Left ventricle myocardium inferior (tissue), 1 donor: ENCODE measurements around the gene DNAJB8. TPM values are rescaled to one million over a fixed set of nuclear protein-coding genes. Genes with fewer than 3 reads are reported as not detected.

Experiments
- DNase-seq: peaks from one replicate; pipeline ENCODE4 v3.0.0-alpha.2; 2020
- H3K27ac ChIP-seq: fragments of 200-600 bp; replicated peaks from 2 replicates; pipeline ENCODE4 v1.8.0; 2021
- H3K27me3 ChIP-seq: fragments of 200-600 bp; 2 replicates; pipeline ENCODE4 v1.8.0; 2021; ENCODE audit warnings: low read depth
- H3K36me3 ChIP-seq: fragments of 200-600 bp; 2 replicates; pipeline ENCODE4 v1.8.0; 2021
- H3K4me1 ChIP-seq: fragments of 200-600 bp; 2 replicates; pipeline ENCODE4 v1.8.0; 2021
- H3K4me3 ChIP-seq: fragments of 200-600 bp; 2 replicates; pipeline ENCODE4 v1.8.0; 2021; ENCODE audit warnings: mild to moderate bottlenecking, moderate library complexity
- H3K9me3 ChIP-seq: fragments of 200-600 bp; replicated peaks from 2 replicates; pipeline ENCODE4 v1.8.0; 2021
- intact Hi-C: fragments of 100-400 bp; cut with micrococcal nuclease; formaldehyde crosslinking; loops from one replicate; pipeline ENCODE4 v1.11.0; 2022
- total RNA-seq: library from RNA; stranded (reverse); fragmentation: NEBNext Ultra II Directional; extraction: Animal tissue kit (Norgen Biotek cat#: 25700); gene quantifications from one replicate; pipeline ENCODE4 v1.2.1, GENCODE V29; 2021
- TF ChIP-seq, protein P1 (sequence below): fragments of 200-600 bp; IDR thresholded peaks from 2 replicates; pipeline ENCODE4 v1.8.0; 2021; ENCODE audit warnings: antibody characterized with exemption, mild to moderate bottlenecking, borderline replicate concordance
- donor health status: DM: no; HTN: yes; CAD: no; lungs with severe emphysema.

The DNAJB8 gene
- total RNA-seq, 1 donor from 2014 or later = not detected

DNA sequence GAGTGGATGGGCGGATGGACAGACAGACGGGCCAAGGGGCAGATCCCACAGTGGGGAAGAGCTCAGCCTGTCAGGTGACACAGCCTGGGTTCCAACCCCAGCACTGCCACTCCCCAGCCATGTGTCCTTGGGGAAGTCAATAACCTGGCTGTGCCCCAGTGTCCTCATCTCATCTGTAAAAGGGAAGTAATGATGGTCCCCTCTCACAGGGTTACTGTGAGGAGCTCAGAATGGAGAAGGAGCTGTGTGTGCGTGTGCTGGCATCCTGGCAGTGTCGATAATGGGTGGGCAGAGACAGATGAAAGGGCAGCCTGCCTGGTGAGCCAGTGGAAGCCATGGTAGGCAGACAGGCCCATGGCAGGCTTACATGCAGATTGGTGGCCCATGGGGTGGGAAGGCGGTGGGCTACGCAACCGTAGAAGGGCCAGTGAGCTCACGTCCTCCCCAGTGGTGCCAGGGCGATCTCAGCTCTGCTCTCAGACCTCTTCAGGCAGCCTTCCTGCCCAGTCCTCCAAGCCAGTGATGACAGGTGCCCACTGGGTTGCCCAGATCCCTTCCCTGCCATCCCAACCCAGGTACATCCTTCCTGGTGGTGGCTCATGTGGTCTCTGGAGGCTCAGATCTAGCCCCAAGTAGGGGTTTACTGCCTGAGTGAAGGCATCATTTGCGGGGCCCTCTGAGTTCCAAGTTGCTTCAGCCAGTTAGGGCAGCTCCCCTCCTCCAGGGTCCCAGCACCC, 2.3 kb upstream of the DNAJB8 start:
- intact Hi-C loops = no loop called here

DNA sequence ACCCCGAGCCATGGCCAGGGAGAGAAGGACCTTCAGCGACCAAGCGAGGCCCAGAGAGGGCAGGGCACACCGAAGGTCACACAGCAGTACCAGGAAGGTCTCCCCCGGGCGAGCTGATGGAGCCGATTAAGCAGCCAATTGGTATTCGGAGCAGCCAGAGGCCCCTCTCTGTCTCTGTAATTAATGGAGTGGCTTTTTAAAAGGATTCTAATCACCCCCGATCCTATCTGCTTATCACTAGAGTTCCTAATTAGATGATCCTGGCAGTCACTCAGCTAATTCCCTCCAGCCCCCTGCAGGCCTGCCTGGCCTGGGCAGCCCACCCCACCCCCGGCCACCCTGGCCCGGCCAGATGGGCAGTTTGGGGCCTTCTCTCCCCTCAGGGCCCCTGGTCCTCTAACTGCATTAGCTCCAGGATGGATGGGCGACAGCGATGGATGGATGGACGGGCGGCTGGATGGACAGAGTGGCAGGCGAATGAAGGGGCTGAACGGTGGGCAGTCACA, 1.6 kb upstream of the DNAJB8 start:
- Histone ChIP-seq H3K4me3 (no peak overlapping the region), H3K4me1 (peaks cover 3% of the 10 kb centered on the region), H3K36me3 (no peaks in the 10 kb centered on the region), H3K9me3 (no peaks in the 10 kb centered on the region), H3K27me3 (peaks cover 72% of the 10 kb centered on the region), H3K27ac (no peak overlapping the region)
- DNase-seq = no peak
- intact Hi-C loops = no loop called here
- TF ChIP-seq, protein P1, sequence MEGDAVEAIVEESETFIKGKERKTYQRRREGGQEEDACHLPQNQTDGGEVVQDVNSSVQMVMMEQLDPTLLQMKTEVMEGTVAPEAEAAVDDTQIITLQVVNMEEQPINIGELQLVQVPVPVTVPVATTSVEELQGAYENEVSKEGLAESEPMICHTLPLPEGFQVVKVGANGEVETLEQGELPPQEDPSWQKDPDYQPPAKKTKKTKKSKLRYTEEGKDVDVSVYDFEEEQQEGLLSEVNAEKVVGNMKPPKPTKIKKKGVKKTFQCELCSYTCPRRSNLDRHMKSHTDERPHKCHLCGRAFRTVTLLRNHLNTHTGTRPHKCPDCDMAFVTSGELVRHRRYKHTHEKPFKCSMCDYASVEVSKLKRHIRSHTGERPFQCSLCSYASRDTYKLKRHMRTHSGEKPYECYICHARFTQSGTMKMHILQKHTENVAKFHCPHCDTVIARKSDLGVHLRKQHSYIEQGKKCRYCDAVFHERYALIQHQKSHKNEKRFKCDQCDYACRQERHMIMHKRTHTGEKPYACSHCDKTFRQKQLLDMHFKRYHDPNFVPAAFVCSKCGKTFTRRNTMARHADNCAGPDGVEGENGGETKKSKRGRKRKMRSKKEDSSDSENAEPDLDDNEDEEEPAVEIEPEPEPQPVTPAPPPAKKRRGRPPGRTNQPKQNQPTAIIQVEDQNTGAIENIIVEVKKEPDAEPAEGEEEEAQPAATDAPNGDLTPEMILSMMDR = no peak

More for the DNA sequence above, 2.3 kb upstream of the DNAJB8 start:
- DNase-seq = no peak
- H3K4me1 ChIP-seq = peaks cover 3% of the 10 kb centered on the region
- no peaks in the 10 kb centered on the region for H3K36me3 ChIP-seq
- H3K27me3 ChIP-seq = peaks cover 78% of the 10 kb centered on the region
- H3K27ac ChIP-seq = no peak overlapping the region
- no peak overlapping the region for H3K4me3 ChIP-seq
- TF ChIP-seq, protein P1 = no peak
- no peaks in the 10 kb centered on the region for H3K9me3 ChIP-seq

DNA sequence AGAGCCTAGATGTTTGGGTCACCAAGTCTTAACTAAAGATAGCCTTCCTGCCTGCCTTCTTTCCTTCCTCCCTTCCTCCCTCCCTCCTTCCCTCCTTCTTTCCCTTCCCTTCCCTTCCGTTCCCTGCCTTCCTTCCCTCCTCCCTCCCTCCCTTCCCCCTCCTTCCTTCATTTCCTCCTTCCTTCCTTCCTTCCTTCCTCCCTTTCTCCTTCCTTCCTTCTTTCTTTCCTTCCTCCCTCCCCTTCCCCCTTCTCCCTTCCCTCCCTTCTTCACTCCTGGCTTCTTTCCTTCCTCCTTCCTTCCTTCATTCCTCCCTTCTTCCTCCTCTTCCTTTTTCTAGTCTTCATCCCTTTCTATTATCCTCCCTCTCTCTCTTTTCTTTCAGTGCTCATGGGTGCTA, 2.0 kb downstream of the DNAJB8 start:
- no peak for DNase-seq
- Histone ChIP-seq H3K4me3 (no peak overlapping the region), H3K9me3 (no peaks in the 10 kb centered on the region), H3K4me1 (peaks cover 3% of the 10 kb centered on the region), H3K27me3 (peaks cover 41% of the 10 kb centered on the region), H3K36me3 (no peaks in the 10 kb centered on the region), H3K27ac (no peak overlapping the region)
- intact Hi-C loops = no loop called here
- TF ChIP-seq, protein P1 = no peak

DNA sequence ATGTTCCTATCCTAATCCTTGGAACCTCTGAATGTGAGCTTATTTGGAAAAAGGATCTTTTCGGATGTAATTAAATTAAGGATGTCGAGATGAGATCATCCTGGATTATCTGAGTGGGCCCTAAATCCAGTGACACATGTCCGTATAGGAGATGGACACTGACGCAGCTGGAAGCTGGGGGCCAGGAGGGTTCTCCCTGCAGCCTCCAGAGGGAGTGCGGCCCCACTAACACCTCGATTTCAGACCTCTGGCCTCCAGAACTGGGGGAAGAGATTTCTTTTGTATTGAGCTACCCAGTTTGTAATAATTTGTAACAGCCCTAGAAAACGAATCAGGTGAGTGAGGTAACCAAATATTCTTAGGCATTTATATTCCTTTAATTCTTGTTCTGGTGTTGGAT, 2.5 kb downstream of the DNAJB8 start:
- intact Hi-C loops = no loop called here
- Histone ChIP-seq H3K4me1 (peaks cover 3% of the 10 kb centered on the region), H3K4me3 (no peak overlapping the region), H3K9me3 (no peaks in the 10 kb centered on the region), H3K27me3 (peaks cover 37% of the 10 kb centered on the region), H3K27ac (no peak overlapping the region), H3K36me3 (no peaks in the 10 kb centered on the region)
- TF ChIP-seq, protein P1 = peak; percentile 61
- DNase-seq = no peak

DNA sequence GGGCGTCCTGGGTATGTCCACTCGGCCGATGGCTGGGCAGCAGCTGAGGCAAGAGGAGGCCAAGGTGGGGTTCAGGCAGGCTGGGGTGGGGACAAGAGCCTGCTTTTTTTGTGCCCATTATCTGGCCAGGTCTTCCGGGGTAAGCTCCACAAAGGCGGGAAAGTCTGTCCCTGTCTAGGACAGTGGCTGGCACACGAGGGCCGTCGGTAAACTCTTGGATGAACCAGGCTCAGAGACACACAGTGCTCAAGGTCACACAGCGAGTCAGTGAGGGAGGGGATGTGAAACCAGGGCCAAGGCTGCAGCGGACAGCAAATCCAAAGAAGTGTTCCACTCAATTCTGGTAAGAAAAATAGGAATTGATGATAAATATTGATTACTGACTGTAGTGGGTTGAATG, 2.9 kb downstream of the DNAJB8 start:
- TF ChIP-seq, protein P1 = no peak
- Histone ChIP-seq H3K4me3 (no peak overlapping the region), H3K27ac (no peak overlapping the region), H3K9me3 (no peaks in the 10 kb centered on the region), H3K36me3 (no peaks in the 10 kb centered on the region), H3K27me3 (peaks cover 33% of the 10 kb centered on the region), H3K4me1 (peaks cover 3% of the 10 kb centered on the region)
- intact Hi-C loops = no loop called here
- DNase-seq = no peak
